ENCODE measurements around the gene MFSD6. TPM values are rescaled to one million over a fixed set of nuclear protein-coding genes. Genes with fewer than 3 reads are reported as not detected.

Gene MFSD6
- total RNA-seq, 4 donors from 2014 or later: 76.3 to 99.1 (median 83.0) TPM

DNA sequence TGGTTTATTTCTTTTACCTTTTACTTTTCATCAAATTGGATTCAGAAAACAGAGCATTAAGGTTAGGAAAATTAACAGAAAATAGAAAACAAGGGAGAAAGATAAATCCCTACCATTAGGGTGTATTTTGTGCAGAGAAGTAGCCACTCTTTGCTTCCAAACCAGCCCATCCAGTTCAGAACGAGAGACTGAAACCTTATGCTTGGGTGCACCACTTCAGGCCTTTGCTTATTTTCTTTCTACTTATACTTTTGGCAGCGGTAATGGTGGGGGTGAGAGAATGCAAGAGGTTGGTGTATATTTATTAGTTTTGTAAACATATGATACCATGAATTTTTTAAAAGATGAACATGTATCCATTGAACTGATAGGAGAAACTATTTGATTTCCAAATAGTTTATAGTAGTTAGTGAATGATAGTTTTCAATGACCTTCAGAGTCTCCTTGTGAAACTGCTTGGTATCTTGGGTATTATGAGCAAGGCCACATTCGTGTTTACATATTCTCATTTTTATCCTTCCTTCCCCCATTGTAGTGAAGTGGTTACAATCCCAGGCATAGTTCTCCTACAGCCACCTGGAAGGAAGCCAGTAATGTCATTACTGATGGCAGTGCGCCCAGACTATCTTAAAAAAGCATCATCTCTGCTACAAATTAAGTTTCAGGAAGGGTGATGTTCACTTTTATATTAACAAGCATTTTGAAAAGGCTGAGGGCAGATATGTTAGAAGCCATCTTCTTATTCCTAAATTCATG, 60.8 kb downstream of the MFSD6 start:
- in situ Hi-C loops (cut with MboI; ENCODE audit: low pct_ligation_motif_present in 1 of 4, low pct_unique_long_range_greater_than_20kb in 1 of 4, low sequenced_read_pairs in 3 of 4): no loop called here
- H3K4me1 ChIP-seq: peaks cover 37 to 63% (median 45%) of the 10 kb centered on the region in 4 donors
- peak; percentile 83 for DNase-seq
- 25 to 29% methylated on average over 4 of the region's 4 CpGs for WGBS, 2 donors (ENCODE audit: low coverage in 1 of 2)
- intact Hi-C loops (cut with DNase I; ENCODE audit: low total_unique reads): no loop called here
- no peaks in the 10 kb centered on the region for H3K27me3 ChIP-seq
- no peaks in the 10 kb centered on the region for H3K9me3 ChIP-seq
- TF ChIP-seq POLR2A (IDR thresholded peaks at IDR 0.05) (no peak), POLR2AphosphoS5 (IDR thresholded peaks at IDR 0.05) (peak; percentile 66 to 80 (median 78)), EP300 (IDR thresholded peaks at IDR 0.05; ENCODE audit: low read depth) (peak; percentile 8), CTCF (IDR thresholded peaks at IDR 0.05) (no peak)
- H3K27ac ChIP-seq: peak overlapping the region; percentile 76 to 85 (median 82)
- peaks cover 0 to 7% (median 0%) of the 10 kb centered on the region in 4 donors for H3K36me3 ChIP-seq
- no peak overlapping the region for H3K4me3 ChIP-seq

GRCh38 chr2:190469771-190470170, 61.6 kb downstream of the MFSD6 start:
- peak; percentile 53 for DNase-seq

GRCh38 chr2:190470256-190470826, 62.2 kb downstream of the MFSD6 start:
- TF ChIP-seq CTCF (IDR thresholded peaks at IDR 0.05) (no peak), EP300 (IDR thresholded peaks at IDR 0.05; ENCODE audit: low read depth) (no peak), POLR2AphosphoS5 (IDR thresholded peaks at IDR 0.05) (no peak), POLR2A (IDR thresholded peaks at IDR 0.05) (no peak)
- no peak for DNase-seq
- Histone ChIP-seq H3K4me1 (peaks cover 37 to 53% (median 43%) of the 10 kb centered on the region in 4 donors), H3K36me3 (peaks cover 0 to 7% (median 0%) of the 10 kb centered on the region in 4 donors), H3K27ac (peak overlapping the region; percentile 76 to 85 (median 82)), H3K9me3 (no peaks in the 10 kb centered on the region), H3K4me3 (no peak overlapping the region), H3K27me3 (no peaks in the 10 kb centered on the region)
- in situ Hi-C loops (cut with MboI; ENCODE audit: low pct_ligation_motif_present in 1 of 4, low pct_unique_long_range_greater_than_20kb in 1 of 4, low sequenced_read_pairs in 3 of 4) (no loop called here), intact Hi-C loops (cut with DNase I; ENCODE audit: low total_unique reads) (no loop called here)
- 70 to 75% methylated on average over 5 of the region's 5 CpGs for WGBS, 2 donors (ENCODE audit: low coverage in 1 of 2)

More at GRCh38 chr2:190469771-190470170, 61.6 kb downstream of the MFSD6 start:
- in situ Hi-C loops (cut with MboI; ENCODE audit: low pct_ligation_motif_present in 1 of 4, low pct_unique_long_range_greater_than_20kb in 1 of 4, low sequenced_read_pairs in 3 of 4): no loop called here
- no peak for TF ChIP-seq CTCF (IDR thresholded peaks at IDR 0.05)
- TF ChIP-seq POLR2AphosphoS5 (IDR thresholded peaks at IDR 0.05): peak; percentile 66 to 83 (median 71)
- TF ChIP-seq POLR2A (IDR thresholded peaks at IDR 0.05): peak; percentile 58
- TF ChIP-seq EP300 (IDR thresholded peaks at IDR 0.05; ENCODE audit: low read depth): peak; percentile 81
- Histone ChIP-seq H3K4me3 (no peak overlapping the region), H3K27ac (peak overlapping the region; percentile 76 to 85 (median 82)), H3K4me1 (peaks cover 37 to 59% (median 44%) of the 10 kb centered on the region in 4 donors), H3K27me3 (no peaks in the 10 kb centered on the region), H3K36me3 (peaks cover 0 to 7% (median 0%) of the 10 kb centered on the region in 4 donors), H3K9me3 (no peaks in the 10 kb centered on the region)
- 0 to 52% methylated on average over 1 to 2 of the region's 2 CpGs for WGBS, 2 donors (ENCODE audit: low coverage in 1 of 2)
- intact Hi-C loops (cut with DNase I; ENCODE audit: low total_unique reads): no loop called here

DNA sequence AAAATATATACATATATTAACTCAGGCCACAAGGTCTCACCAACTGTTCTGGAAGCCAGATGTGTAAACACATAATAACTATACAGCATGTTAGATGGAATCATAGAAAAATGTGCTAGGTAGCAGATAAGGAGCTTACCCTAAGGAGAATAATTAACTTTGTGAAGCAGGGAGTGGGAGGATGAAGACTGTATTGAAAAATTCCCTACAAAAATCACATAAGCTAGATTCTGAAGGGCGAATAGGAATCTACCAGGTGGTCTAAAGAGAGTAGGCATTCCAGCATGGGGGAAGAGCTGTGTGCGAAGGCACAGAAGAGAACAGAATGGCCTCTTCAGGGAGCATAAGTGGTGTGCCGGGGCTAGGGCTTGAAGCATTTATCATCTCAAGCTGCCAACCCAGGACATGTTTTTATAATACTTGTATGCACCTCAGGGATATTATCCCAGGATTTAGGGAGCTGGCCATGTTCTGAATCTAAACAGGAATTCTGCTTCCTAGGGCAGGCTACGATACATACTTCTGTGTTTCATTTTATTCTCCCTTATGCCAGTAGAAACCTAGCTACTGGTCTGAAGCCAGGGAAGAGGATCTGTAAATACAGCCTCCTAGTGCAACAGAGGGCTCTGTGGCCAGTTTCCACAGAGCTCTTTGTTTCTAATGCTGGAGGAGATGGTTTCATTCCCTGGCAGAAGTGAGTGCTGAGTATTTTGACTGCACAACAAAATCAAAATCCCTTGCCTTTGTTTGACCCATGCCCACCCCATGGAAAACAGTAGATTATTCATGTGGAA, 69.7 kb downstream of the MFSD6 start:
- WGBS, 2 donors (ENCODE audit: low coverage in 1 of 2): 32 to 36% methylated on average over 3 to 4 of the region's 4 CpGs
- Histone ChIP-seq H3K36me3 (no peaks in the 10 kb centered on the region), H3K27me3 (no peaks in the 10 kb centered on the region), H3K4me1 (peaks cover 7 to 35% (median 14%) of the 10 kb centered on the region in 4 donors), H3K27ac (peak overlapping the region; percentile 81 to 83 (median 82)), H3K9me3 (no peaks in the 10 kb centered on the region), H3K4me3 (peak overlapping the region in 3 of 4 donors; percentile 0 to 30 (median 0))
- intact Hi-C loops (cut with DNase I; ENCODE audit: low total_unique reads): no loop called here
- no peak for DNase-seq
- TF ChIP-seq POLR2A (IDR thresholded peaks at IDR 0.05) (no peak), CTCF (IDR thresholded peaks at IDR 0.05) (peak in 1 of 5 experiments; percentile 13), EP300 (IDR thresholded peaks at IDR 0.05; ENCODE audit: low read depth) (peak; percentile 59), POLR2AphosphoS5 (IDR thresholded peaks at IDR 0.05) (peak in 2 of 3 donors; percentile 21 to 33)
- in situ Hi-C loops (cut with MboI; ENCODE audit: low pct_ligation_motif_present in 1 of 4, low pct_unique_long_range_greater_than_20kb in 1 of 4, low sequenced_read_pairs in 3 of 4): no loop called here
